HG03442 (cell line): Measurements from ENCODE around the gene AFF1.
"Not testable (repeated sequence)": the region's sequence is repeated elsewhere in the genome, so short reads cannot be mapped to it uniquely, and the experiment has no call there.

Experiments used
- ATAC-seq: cut with Tn5 transposase; IDR thresholded peaks from one replicate; pipeline ENCODE4 v1.9.1; 2021; ENCODE audit warnings: mild to moderate bottlenecking, moderate library complexity; ENCODE audit not compliant: unreplicated experiment

Gene AFF1

GRCh38 chr4:87010192-87010591 is 75.4 kb downstream of the AFF1 start:
- ATAC-seq: no peak

- ATAC-seq: no peak
These were observed 76.7 kb downstream of the AFF1 start for GRCh38 chr4:87011340-87012034.

- no peak for ATAC-seq
These were observed 77.6 kb downstream of the AFF1 start for GRCh38 chr4:87012265-87012953.

- not testable (repeated sequence) for ATAC-seq
These were observed 78.1 kb downstream of the AFF1 start for GRCh38 chr4:87012954-87013308.

- ATAC-seq: no peak
These were observed 79.5 kb downstream of the AFF1 start for GRCh38 chr4:87014284-87014782.

- no peak for ATAC-seq
These were observed 80.6 kb downstream of the AFF1 start for GRCh38 chr4:87015416-87015815.

GRCh38 chr4:87017580-87018342 is 83.0 kb downstream of the AFF1 start:
- no peak for ATAC-seq

GRCh38 chr4:87018753-87019152 is 83.9 kb downstream of the AFF1 start:
- ATAC-seq: no peak

GRCh38 chr4:87019246-87019791 is 84.5 kb downstream of the AFF1 start:
- ATAC-seq: no peak

- no peak for ATAC-seq
These were observed 85.1 kb downstream of the AFF1 start for GRCh38 chr4:87019898-87020297.

GRCh38 chr4:87024201-87024600 is 89.4 kb downstream of the AFF1 start:
- no peak for ATAC-seq

- no peak for ATAC-seq
These were observed 90.3 kb downstream of the AFF1 start for GRCh38 chr4:87025023-87025613.

GRCh38 chr4:87025614-87026041 is 90.8 kb downstream of the AFF1 start:
- ATAC-seq: peak; percentile 42

GRCh38 chr4:87026800-87027495 is 92.1 kb downstream of the AFF1 start:
- ATAC-seq: peak; percentile 88

GRCh38 chr4:87029356-87029755 is 94.5 kb downstream of the AFF1 start:
- ATAC-seq: no peak

- no peak for ATAC-seq
These were observed 95.3 kb downstream of the AFF1 start for GRCh38 chr4:87030124-87030523.

- no peak for ATAC-seq
These were observed 96.1 kb downstream of the AFF1 start for GRCh38 chr4:87030755-87031441.

- no peak for ATAC-seq
These were observed 97.1 kb downstream of the AFF1 start for GRCh38 chr4:87031920-87032319.

GRCh38 chr4:87032884-87033533 is 98.2 kb downstream of the AFF1 start:
- ATAC-seq: no peak
